Fibroblast of lung (primary cell): ENCODE measurements around the gene ITPR3.

Experiments used
- CTCF ChIP-seq, 2 donors: IDR thresholded peaks in 1 of 2; conservative IDR thresholded peaks in 1 of 2; 1 replicate in 1 of 2; 2 replicates in 1 of 2; pipeline ENCODE4 v1.5.1; 2011 to 2012; ENCODE audit warnings: low read length in 2 of 2, control low read depth in 1 of 2, inconsistent platforms in 1 of 2, low read depth in 1 of 2, mild to moderate bottlenecking in 1 of 2
- EZH2 ChIP-seq: IDR thresholded peaks from 2 replicates; pipeline ENCODE4 v1.5.1; 2012; ENCODE audit warnings: low read length, control low read depth, mild to moderate bottlenecking; ENCODE audit errors: missing control alignments

GRCh38 chr6:33728438-33728837, 107.3 kb downstream of the ITPR3 start:
- TF ChIP-seq CTCF (conservative IDR thresholded peaks at IDR 0.05 in 1 of 2, IDR thresholded peaks at IDR 0.05 in 1 of 2; ENCODE audit: low read depth in 1 of 2, low read length in 2 of 2) (no peak), EZH2 (no peak)
